PFSK-1 (cell line): ENCODE measurements around the gene TTBK2.

ENCODE experiments used
- POLR2AphosphoS5 ChIP-seq: IDR thresholded peaks from 2 replicates; pipeline ENCODE4 v1.6.1; 2012; ENCODE audit warnings: low read depth, mild to moderate bottlenecking, control low read depth, low read length, moderate library complexity
- TAF1 ChIP-seq: IDR thresholded peaks from 2 replicates; pipeline ENCODE4 v1.6.1; 2012; ENCODE audit warnings: low read length, control low read depth, borderline replicate concordance; ENCODE audit not compliant: insufficient read depth

GRCh38 chr15:42731461-42731860 is 189.1 kb downstream of the TTBK2 start:
- TF ChIP-seq POLR2AphosphoS5, result no peak
- TF ChIP-seq TAF1, result no peak
